Right ventricle myocardium inferior (tissue), 1 donor: ENCODE results near the gene KDM7A. TPM values are rescaled to one million over a fixed set of nuclear protein-coding genes. Genes with fewer than 3 reads are reported as not detected.

ENCODE experiments used
- ATAC-seq: fragments of 200-7000 bp; cut with Tn5 transposase; one replicate; pipeline ENCODE4 v1.9.1; 2020; ENCODE audit warnings: mild to moderate bottlenecking, moderate library complexity
- DNase-seq: peaks from one replicate; pipeline ENCODE4 v3.0.0; 2021; ENCODE audit errors: missing footprints
- intact Hi-C: fragments of 100-400 bp; cut with DNase I; formaldehyde crosslinking; loops from one replicate; pipeline ENCODE4 v1.11.0; 2022
- long read RNA-seq: library from polyadenylated mRNA; unstranded; transcript quantifications from one replicate; pipeline ENCODE4 v2.0.0, GENCODE V29; 2021
- total RNA-seq: library from RNA; stranded (reverse); fragmentation: NEBNext Ultra II Directional; extraction: Animal tissue kit (Norgen Biotek cat#: 25700); gene quantifications from one replicate; pipeline ENCODE4 v1.2.1, GENCODE V29; 2021
- donor health status: DM: no; HTN: yes; CAD: no; lungs with severe emphysema.

Gene KDM7A, protein sequence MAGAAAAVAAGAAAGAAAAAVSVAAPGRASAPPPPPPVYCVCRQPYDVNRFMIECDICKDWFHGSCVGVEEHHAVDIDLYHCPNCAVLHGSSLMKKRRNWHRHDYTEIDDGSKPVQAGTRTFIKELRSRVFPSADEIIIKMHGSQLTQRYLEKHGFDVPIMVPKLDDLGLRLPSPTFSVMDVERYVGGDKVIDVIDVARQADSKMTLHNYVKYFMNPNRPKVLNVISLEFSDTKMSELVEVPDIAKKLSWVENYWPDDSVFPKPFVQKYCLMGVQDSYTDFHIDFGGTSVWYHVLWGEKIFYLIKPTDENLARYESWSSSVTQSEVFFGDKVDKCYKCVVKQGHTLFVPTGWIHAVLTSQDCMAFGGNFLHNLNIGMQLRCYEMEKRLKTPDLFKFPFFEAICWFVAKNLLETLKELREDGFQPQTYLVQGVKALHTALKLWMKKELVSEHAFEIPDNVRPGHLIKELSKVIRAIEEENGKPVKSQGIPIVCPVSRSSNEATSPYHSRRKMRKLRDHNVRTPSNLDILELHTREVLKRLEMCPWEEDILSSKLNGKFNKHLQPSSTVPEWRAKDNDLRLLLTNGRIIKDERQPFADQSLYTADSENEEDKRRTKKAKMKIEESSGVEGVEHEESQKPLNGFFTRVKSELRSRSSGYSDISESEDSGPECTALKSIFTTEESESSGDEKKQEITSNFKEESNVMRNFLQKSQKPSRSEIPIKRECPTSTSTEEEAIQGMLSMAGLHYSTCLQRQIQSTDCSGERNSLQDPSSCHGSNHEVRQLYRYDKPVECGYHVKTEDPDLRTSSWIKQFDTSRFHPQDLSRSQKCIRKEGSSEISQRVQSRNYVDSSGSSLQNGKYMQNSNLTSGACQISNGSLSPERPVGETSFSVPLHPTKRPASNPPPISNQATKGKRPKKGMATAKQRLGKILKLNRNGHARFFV
- 8.1 TPM for total RNA-seq
- long read RNA-seq, full-length matches to known transcripts, result 1 of 2 reads
- long read RNA-seq, partial matches to known transcripts, result 0 of 2 reads
- long read RNA-seq, other reads (novel, unspliced or antisense), result 1 of 2 reads

GRCh38 chr7:140176811-140177702, at the start of gene KDM7A:
TSS of gene KDM7A (minus strand) at chr7:140176983. CDS start at chr7:140176937, 46 bp downstream.
- ATAC-seq (peak; percentile 94), DNase-seq (peak; percentile 99)
- intact Hi-C loops, result loop anchor here (5.0 kb wide), 4 partner anchors 55 to 820 kb away; partner anchors contain the start of gene LUC7L2

DNA sequence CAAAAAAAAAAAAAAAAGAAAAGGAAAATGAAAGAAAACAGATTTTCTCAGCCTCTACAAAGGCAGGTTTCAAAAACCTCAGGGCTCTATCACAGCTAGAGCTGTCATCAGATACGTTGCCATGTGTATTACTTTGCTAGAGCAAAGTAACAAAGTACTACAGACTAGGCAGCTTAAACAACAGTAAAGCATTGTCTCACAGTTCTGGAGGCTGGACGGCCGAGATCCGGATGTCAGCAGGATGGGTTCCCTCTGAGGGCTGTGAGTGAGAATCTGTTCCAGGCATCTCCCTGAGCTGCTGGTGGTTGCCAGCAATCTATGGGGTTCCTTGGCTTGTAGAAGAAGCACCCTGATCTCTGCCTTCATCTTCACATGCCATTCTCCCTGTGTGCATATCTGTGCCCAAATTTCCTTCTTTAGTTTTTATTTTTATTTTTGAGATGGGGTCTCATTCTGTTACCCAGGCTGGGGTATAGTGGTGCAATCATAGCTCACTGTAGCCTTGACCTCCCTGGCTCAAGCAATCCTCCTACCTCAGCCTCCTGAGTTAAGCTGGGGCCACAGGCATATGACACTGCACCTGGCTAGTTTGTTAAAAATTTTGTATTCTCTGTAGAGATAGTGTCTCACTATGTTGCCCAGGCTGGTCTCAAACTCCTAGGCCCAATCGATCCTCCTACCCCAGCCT, 48.9 kb upstream of the KDM7A start:
- DNase-seq (no peak), ATAC-seq (no peak)
- intact Hi-C loops, result no loop called here

GRCh38 chr7:140223515-140224221, 46.9 kb upstream of the KDM7A start:
- no peak for DNase-seq
- intact Hi-C loops, result no loop called here
- no peak for ATAC-seq

DNA sequence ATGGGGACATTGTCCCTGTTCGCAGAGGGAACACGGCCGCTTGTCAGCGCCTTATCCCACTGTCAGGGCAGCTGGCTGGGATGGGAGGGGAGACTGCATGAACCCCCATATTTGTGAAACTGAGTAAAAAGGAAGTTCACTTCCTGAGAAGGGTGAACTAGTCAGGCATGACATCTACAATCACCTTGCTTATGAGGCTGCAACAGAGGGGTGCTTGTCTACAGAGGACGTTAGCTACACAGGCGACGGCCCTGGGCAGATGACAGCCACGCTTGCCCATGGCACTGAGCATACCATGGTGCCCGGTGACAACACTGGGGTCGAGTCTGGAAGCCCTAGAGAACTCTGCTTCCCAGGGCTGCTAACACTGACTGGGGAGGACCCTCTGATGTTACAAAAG, 46.0 kb upstream of the KDM7A start:
- intact Hi-C loops, result no loop called here
- ATAC-seq (no peak), DNase-seq (no peak)

DNA sequence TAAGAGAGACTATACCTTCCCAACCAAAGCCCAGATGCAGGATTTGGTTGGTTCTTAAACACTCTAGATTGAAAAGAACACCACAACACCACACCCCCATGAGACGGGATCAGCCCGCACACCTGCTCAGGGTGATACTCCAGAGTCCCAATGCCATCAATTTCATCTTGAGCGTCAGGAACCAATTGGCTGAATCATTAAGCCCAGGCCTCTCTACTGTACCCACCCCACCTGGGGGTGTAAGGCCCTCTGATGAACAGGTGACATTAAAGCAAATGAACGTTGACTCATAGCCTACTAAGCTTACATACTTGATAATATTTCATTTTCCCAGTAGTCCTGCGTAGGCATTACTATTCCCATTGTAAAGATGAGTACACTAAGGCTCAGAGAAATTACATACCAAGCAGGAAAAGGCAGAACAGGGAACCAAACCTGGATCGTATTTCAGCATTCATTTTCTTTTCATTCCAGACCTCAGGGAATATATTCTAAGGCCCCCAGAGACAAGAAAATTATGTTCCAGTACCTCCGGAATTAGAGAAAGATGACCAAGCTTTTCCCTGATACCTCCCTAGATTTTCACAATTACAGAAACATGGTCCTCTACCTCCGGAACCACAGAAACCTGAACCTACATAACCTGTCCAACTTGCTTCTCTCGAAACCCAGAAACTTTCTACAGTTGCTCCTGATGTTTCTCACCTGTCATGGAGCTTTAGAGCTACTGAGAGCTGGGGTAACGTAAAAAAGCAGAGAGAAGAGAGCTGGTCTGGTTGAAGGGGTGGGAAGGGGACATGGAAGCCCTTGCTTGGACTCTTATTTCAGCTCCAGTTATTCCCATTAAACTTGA, 43.1 kb upstream of the KDM7A start:
- DNase-seq (no peak), ATAC-seq (no peak)
- intact Hi-C loops, result no loop called here

DNA sequence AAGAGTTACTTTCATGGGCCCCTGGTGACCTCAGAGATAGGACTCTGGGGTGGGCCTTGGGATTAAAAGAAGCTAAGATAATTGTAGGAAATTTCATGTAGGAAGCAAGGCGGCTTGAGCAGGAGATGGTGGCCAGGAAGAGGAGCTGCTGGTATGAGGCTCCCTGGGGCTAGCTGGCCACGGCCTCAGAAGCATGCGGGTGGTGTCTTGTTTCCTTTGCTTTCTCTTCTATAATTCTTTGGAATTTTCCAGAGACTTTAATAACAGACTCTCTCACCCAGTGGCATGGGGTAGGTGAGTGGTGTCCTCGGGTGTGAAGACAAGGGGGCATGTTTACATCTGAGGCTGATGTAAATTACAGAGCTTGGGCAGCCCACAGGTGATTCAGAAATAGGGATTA, 41.9 kb upstream of the KDM7A start:
- ATAC-seq, result no peak
- no peak for DNase-seq
- intact Hi-C loops, result no loop called here

- intact Hi-C loops, result no loop called here
- DNase-seq (no peak), ATAC-seq (no peak)
These were observed 41.1 kb upstream of the KDM7A start for GRCh38 chr7:140217750-140218501.

- ATAC-seq (no peak), DNase-seq (no peak)
- intact Hi-C loops, result no loop called here
These were observed 38.5 kb upstream of the KDM7A start for GRCh38 chr7:140215281-140215680.

GRCh38 chr7:140214075-140214684, 37.4 kb upstream of the KDM7A start:
- ATAC-seq, result peak; percentile 8
- intact Hi-C loops, result no loop called here
- no peak for DNase-seq

GRCh38 chr7:140213684-140214074, 36.9 kb upstream of the KDM7A start:
- intact Hi-C loops, result no loop called here
- ATAC-seq, result peak; percentile 34
- DNase-seq, result no peak

DNA sequence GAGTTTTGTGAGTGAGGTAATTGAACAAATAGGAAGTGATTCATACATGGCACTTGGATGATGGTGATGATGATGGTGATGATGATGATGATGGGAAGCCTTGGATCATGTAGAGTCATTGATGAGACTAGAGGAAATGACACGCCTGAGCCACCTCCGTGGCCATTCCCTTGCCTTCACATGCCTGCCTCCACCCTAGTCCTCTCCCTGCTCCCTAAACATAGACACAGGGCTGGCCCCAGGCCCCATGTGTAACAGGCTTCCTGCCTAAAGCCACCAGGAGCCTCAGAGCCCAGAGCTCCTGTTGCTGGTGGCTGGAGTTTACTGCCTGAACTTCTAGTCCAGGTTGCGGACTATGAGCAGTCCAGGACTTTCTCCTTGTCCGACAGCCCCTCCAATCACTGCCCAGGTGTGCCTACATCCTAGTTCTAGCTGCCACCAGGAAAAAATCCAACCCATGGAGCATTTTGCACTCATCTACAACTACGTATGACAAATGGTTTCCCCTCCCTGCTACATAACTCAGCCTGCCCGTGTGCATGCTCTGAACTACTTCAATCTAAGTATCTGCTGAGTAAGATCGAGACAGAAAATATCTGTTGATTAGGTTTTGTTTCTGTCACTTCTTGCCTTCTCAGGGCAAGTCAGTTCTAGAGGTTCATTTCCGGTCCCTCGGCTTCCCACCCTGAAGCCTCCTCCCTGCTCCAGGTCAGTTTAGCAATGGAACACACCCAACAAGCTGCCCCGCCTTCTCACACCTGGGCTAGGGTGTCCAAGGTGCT, 35.5 kb upstream of the KDM7A start:
- DNase-seq (no peak), ATAC-seq (no peak)
- intact Hi-C loops, result no loop called here

DNA sequence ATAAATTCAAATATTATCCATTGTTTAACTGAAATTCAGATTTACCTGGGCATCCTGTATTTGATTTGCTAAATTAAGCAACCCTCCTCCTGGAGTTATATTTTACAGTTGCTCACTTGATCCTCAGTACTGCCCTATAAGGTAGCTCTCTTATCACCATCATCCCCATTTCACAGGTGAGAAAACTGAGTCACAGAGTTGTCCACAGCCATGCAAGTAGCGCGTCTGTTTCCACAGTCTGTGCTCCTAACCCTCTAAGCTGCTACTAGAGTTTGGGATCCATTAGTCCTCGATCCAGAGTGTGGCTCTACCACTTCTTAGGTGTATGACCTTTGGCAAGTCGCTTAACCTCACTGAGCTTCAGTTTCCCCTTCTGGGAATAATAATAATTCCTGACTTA, 34.9 kb upstream of the KDM7A start:
- intact Hi-C loops, result no loop called here
- ATAC-seq (no peak), DNase-seq (no peak)

GRCh38 chr7:140209866-140210609, 33.3 kb upstream of the KDM7A start:
- intact Hi-C loops, result no loop called here
- peak; percentile 64 for ATAC-seq
- DNase-seq, result peak; percentile 74
